ENCODE data around the gene PSMC4.

PSMC4 gene

DNA sequence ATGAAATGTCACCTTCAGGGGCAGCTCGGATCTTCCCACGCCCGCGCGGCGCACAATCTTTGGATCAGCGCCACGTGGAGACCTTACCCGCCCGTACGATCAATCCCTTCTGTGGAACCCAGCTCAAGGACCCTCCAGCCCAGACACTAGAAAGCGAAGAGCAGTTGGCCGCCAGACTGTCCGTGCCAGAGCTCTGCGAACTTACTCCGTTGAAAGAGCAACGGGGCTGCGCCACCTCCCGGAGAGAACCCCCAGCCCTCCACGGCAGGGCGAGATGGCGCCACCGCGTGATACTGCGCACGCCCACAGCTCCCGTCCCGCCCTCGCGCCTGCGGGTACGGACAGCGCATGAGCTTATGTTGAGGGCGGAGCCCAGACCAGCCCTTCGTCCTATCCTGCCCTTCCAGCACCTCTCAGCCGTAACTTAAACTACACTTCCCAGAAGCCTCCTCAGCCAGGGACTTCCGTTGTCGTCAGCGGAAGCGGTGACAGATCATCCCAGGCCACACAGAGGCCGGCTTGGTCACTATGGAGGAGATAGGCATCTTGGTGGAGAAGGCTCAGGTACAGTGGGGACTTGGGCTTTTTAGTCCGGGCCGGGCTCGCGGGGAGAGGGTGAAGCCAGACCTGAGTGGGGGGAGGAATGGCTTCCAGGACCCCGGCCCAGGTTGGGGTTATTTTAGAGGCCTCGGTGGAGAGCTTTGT, at the start of gene PSMC4:
Gene PSMC4 (plus strand): TSS at position 491 of the 705 bp plus-strand sequence. CDS start 38 bp downstream, at position 529.
- peak; percentile 99 for DNase-seq

DNA sequence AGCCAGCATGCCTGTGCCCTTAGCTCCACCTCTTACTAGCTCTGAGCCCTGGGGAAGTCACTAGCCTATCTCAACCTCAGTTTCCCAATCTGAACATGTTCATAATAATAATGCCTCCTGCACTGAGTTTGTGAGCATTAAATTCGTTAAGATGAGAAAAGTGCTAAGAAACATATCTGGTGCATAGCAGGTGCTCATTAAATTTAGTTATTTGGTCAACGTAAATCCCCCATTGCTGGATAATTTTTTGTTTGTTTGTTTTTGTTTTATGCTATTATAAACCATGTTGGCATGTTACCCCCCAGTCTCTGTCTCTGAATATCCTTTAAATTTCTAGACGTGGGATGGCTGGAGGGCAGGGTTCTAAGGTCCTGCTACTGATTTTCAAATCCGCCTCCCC, 47.1 kb upstream of the PSMC4 start:
- DNase-seq: no peak

DNA sequence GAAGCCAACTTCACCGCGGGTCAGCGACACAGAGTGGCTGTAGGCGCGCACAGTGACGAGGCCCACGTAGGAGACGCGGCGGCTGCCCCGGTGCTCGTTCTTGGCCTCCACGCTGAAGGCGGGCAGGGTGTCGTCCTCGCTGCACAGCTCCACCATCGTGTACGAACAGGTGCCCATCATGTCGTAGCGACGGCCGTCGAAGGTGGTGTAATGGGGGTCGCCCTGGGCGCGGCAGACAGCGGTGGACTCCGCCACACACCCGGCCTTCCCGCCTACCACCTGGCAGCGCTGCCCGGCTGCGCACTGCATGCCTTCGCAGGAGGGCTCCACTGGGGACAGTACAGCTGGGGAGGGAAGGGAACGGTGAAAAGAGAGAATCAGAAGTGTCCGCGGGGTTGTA, 46.6 kb upstream of the PSMC4 start:
- DNase-seq: no peak

DNA sequence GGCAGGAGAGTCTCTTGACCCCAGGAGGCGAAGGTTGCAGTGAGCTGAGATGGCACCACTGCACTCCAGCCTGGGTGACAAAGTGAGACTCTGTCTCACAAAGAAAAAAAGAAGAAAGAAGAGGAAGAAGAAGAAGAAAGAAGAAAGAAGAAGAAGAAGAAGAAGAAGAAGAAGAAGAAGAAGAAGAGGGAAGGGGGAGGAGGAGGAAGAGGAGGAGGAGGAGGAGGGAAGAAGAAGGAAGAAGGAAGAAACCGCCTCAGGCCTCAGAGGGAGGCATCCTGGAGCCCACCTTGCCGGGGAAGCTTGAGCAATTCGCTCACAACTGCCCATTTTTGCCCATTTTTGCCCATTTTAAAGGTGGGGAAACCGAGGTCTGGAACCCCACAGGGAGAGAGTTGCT, 46.0 kb upstream of the PSMC4 start:
- no peak for DNase-seq

DNA sequence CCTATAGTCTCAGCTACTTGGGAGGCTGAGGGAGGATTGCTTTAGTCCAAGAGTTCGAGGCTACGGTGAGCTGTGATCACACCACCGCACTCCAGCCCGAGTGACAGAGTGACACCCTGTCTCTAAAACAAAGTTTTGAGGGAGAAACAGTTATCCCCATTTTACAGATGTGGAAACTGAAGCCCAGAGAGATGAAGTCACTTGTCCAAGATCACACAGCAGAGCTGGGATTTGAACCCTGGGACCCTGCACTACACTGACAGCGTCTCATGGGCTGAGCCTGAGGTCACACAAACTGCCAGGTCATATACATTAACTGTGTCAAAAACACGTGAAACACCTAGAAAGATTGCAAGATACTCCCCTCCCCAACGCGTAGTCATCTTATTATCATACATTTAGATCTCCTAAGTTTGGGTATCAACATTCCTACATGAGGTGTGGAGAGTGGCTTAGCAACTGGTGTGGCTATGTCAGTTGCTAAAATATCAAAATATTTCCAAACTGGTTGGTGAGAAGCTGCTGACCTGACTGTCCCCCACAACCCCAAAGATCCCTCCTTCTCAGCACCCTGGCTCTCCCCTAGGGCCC, 44.7 kb upstream of the PSMC4 start:
- DNase-seq: no peak

DNA sequence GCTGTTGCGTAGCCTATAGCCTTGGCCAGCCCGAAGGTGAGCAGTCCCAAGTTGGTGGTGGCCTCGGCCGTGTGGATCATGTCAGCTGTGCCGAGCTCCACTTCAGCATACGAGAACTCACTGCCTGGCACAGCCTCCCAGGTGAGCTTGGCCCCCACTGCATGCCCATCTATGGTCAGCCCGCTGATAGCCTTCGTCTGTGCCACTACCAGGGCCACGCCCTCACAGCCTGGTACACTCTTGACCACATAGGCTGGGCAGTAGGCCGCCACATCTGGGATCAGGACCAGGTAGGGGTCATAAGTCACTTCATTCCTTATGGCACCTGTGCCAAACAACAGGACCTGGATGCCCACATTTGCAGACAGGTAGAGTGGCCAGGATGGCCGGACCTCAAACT, 43.9 kb upstream of the PSMC4 start:
- DNase-seq: no peak

DNA sequence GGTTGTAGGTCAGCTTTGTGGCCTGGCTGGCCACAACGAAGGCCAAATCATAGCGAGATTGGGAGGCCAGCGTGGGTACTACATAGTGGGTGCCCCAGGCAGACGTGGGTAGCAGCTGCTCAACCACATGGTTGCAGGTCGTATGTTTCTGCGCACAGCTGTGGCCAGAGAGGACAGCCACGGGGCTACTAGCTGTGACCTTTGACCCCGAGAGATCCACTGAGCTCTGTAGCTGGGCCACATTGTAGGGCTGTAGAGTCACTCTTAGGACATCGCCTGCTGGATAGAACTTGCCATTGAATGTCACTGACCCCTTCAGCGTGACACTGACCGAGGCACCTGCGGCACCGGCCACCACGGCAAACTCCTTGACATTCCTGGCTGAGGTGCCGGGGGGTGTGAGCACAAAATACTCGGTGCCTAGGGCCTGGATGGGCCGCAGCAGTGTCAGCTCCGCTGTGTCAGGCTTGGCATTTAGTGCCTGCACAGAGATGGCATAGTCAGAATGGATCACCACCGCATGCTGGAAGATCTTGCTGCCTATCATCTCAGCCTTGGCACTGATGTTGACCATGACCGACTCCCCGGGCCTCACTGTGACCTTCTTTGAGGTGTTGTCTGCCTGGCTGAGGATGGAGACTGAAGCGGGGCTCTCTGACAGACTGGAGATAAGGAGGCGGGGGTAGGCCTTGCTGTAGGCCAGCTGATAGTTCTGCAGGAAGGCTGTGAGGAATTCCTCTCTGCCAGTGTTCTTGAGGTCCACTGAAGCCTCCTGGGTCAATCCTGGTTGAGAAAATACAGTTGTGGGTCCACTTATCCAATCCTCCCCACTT, 43.2 kb upstream of the PSMC4 start:
- DNase-seq: no peak

DNA sequence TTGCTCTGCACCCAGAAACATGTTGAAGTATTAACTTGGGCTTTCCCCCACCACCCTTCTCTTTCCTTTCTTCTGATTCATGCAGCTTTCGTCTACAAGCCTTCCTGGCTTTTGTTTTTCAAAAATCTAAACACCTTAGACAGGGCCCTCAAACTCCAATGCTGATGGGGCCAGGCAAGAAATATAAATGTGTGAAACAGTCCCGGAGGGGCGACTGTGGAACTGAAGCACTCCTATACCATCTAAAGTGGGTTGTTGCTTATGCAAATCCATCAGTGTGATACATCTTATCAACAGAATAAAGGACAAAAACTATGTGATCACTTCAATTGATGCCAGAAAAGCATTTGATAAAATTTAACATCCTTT, 42.6 kb upstream of the PSMC4 start:
- no peak for DNase-seq

DNA sequence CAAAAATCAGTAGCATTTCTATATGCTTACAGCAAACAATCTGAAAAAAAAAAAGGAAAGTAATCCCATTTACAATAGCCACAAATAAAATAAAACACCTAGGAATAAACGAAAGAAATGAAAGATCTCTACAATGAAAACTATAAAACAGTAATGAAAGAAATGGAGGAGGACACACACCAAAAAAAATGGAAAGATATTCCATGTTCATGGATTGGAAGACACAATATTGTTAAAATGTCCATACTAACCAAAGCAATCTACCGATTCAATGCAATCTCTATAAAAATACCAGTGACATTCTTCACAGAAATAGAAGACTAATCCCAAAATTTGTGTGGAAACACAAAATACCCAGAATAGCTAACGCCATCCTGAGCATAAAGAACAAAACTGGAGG, 41.2 kb upstream of the PSMC4 start:
- no peak for DNase-seq

DNA sequence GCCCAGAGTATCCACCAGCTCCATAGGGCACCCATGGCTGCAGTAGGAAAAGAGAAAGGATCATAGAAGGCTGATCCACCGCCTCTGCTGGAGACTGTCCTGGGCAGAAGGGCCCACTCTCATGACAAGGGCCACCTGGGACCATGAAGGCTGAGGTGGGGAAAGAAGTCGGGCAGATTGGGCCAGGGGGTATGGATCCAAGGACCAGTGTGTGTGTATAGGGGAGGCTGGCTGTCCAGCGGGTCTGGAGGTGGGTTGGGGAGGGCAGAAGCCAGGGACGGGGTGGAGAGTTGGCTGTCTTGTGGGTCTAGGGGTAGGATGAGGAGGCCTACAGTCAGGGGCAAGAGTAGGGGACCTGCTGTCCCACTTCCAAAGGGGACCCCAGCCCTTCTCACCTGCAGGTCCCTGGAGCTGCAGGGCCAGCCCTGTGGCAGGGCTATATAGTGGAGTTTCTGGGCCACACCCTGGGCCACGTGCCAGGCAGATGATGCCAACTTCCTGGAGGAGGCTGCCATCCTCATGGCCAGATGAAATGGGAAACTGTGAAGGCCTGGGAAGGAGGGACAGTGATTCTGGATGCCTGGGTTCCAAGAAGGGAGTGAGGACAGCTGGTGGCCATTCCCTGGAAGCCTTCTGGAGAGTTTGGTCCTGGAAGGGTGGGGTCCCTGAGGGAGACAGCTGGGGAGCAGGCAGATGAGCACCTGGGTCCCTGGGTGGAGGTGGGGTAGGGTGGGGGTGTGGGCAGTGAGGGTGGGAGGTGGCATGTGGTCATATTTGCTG, 36.2 kb upstream of the PSMC4 start, which contains the start of gene FCGBP:
Gene FCGBP (minus strand): TSS at position 51 of the 780 bp plus-strand sequence.
- no peak for DNase-seq

DNA sequence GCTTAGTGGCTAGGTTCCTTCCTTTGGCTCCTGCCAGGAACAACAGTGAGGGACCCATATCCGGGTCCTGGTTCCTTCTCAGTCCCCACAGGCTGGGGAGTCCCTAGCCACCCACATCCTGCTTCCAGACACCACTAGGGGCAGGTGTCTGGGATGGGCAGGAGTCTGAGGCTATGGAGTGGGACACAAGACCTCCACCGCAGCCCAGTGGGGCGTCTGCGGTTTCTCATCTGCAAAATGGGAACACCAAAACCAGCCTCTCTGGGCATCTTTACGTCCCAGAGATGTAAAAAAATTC, 35.7 kb upstream of the PSMC4 start:
- DNase-seq: no peak

DNA sequence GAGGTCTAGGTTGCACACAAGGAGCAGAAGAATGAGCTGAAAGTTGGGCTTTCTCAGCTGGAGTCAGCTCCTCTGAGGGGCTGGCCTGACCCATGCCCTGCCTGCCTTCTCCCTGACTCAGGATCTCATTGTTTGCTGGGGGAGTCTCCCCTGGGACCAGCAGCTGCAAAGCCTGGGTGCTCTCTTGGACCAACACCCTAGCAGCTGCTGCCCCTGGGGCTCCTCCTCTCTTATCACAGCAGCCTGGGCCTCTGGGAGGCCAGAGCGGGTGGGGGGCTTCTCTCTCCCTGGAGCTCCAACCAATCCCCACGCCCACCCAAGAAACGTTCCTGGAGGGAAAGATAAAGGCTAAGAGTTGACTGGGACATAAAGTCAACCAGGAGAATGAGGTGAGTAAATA, 34.9 kb upstream of the PSMC4 start:
- no peak for DNase-seq

DNA sequence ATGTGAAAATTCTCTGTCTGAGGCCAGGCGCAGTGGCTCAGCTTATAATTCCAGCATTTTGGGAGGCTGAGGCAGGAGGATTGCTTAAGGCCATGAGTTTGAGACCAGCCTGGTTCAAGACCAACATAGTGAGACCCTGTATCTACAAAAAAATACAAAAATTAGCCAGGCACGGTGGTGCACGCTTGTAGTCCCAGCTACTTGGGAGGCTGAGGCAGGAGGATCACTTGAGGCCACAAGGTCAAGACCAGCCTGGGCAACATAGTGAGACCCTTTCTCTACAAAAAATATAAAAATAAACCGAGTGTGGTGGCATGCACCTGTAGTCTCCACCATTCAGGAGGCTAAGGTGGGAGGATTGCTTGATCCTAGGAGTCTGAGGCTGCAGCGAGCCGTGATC, 34.3 kb upstream of the PSMC4 start:
- no peak for DNase-seq

DNA sequence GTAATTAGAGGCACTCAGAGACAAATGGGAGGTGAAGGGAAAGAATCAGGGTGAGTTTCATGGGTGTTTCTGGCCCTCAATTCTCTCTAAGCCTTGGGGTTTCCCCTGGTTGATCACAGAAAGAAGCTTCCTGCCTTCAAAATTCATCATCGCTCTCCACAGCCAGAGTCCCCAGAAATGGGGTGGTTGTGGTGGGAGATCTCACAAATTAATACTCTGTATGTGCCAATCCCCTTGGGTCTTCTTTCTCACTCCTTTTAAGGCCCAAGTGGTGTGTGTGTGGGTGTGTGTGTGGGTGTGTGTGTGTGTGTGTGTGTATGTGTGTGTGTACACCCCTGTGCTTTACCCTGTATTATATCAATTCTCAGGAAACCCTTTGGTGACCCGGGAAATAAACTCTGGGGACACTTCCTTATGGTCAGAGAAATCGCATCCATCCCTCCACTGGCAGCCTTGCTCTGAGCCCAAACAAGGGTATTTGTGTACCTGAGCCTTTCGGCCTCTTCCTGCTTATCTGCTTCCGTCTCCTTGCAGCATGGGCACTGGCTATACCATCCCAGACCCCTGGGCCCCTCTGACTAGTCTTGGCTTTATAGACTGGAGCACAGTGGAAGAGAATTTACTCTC, 33.8 kb upstream of the PSMC4 start:
- DNase-seq: no peak

DNA sequence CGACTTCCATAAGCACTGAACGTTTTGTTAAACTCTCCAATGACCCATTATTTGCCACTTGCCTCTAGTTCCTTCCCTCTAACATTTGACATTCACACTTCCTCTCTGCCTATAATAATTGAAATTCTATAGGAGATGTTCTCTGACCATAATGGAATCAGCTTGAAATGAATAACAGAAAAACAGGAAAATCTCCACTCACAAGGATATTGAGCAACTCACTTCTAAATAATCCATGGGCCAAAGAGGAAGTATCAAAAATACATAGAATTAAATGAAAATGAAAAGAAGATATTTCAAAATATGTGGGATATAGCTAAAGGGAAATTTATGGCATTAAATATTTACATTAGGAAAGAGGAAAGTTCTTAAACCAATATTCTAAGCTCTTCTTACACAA, 33.2 kb upstream of the PSMC4 start:
- DNase-seq: no peak

DNA sequence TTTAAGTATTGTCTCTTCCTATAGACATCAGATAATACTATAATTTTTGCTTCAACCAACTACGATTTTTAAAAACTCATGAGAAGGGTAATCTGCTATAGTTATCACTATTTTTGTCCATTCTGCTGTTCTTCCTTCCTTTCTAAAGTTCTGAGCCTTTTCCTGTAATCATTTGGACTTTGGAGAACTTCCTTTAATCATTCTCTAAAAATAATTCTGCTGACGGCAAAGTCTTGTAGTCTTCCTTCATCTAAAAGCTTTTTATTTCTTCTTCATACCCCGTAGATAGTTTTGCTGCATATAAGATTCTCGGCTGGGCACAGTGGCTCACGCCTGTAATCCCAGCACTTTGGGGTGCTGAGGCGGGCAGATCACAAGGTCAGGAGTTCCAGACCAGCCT, 31.4 kb upstream of the PSMC4 start:
- DNase-seq: peak; percentile 0

DNA sequence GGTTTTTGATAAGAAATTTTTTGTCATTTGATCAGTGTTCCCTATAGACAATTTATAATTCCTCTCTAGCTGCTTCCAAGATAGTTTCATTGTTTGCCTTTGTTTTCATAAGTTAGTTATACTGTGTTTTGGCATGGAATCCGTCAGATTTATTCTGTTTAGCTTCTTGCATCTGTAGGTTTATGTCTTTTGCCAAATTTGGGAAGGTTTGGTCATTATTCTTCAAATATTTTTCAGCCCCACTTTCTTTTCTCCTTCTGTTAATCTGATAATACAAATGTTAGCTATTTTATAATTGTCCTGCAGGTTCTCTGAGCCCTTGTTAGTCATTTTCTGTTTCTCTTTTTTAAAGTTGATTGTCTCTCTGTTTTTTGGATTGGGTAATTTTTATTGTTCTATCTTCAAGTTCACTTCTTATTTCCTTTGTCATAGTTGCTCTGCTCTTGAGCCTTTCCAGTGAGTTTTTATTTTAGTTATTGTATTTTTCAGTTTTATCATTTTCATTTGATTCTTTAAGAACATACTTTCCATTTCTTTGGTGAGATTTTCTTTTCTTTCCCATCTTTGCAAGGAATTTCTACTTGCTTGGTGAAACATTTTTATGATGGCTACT, 30.6 kb upstream of the PSMC4 start:
- no peak for DNase-seq

DNA sequence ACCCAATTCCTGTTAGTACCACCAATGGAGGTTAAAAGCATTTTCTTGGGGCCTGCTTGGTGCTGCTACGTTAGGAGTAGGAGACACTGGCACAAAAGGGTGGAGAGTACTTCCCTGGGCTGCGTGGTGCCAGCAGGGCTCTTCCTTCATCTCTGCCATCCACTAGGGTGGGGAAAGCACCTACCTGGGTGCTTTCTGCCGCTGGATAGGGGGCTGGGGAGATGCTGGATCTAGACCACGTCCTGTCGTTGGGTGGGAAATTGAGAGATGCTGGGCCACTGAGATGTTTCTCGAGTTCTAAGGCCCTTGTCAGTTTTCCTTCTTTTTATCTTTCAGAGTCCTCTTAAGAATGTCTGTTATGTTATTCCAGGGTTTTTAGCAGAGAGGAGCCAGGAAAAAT, 29.8 kb upstream of the PSMC4 start:
- DNase-seq: no peak

DNA sequence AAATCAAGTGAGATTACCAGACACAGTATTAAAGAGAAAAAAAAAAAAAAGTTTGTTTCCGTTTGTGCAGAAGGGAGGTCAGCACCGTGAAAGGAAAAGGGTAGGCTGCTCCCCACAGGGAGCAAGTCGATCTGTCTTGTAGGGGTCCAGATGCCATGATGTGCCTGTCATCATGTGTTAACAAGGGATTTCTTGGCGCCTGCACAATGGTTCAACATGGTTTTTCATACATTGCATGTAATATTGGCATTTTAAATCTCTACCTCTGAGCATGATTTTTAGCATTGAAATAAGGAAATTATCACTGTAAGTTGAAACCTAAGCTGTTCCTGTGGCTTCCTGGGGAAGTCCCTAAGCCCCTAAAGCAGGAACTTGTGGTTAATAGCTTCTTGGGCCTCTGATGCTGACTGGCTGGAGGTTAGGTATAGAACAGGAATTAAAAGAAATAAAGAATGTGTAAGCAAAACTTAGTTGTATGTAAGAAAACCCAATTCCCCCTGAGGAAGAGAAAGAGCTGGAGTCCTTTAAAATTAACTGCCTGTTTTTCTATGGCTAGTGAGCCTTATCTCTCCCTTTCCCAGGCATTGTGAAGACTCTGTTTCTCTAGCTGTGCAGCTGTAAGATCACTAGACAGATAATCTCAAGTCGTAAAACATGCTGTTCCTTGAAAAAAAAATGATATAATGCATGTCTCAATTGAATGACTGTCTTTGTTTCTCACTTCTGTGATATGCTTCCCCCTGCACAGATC, 29.2 kb upstream of the PSMC4 start:
- peak; percentile 32 for DNase-seq

DNA sequence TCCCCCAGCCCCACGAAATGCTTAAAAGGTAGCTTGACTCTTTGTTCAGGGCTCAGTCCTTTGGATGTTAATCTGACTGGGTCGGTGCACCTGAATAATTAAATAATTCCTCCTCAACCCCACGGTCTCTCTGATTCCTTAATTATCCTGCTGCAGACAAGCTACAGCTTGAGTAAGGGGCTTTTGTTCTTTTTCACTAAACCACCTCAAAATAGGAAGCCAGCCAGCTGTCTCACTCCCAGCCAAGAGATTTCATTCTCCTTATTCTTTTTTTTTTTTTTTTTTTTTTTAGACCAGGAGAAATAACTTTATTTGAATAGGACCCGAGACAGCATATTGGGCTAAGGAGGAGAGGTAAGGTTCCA, 28.6 kb upstream of the PSMC4 start:
- DNase-seq: no peak

DNA sequence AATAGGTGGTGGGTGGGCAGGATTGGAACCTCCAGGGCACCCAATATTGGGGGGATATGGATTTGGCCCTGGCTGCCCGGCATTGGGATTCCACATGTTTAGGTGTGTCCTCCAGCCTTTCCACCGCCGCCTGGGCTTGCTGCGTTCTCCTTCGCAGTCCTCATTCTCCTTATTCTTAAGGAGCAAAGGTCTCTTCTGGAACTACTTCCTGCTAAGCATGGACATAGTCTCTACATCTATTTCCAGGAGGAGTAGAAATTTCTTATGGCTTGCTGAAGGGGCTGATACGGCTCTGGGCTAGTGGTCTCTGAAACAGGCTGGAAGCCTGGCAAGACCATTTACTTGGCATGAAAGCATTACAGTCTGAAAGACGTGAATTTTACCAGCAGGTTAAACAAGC, 27.4 kb upstream of the PSMC4 start:
- DNase-seq: no peak

DNA sequence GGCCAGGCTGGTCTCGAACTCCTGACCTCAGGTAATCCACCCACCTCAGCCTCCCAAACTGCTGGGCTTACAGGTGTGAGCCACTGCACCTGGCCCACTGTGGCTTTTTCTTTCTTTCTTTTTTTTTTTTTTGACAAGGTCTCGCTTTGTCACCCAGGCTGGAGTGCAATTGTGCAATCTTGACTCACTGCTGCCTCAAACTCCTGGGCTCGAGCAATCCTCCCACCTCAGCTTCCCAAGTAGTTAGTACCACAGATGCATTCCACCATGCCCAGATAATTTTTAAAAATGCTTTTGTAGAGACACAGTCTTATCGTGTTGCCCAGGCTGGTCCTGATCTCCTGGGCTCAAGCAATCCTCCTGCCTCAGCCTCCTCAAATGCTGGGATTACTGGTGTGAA, 24.4 kb upstream of the PSMC4 start:
- no peak for DNase-seq

All from midbrain (tissue), 1 donor.